Transverse colon (tissue), 3 donors: ENCODE results near the gene XPA.

Experiments used
- POLR2A ChIP-seq: fragments of 450-650 bp; IDR thresholded peaks from one replicate; pipeline ENCODE4 v1.6.1; 2016; ENCODE audit warnings: antibody characterized with exemption, mild to moderate bottlenecking, moderate library complexity
- TF ChIP-seq, protein P1 (sequence below), 5 experiments: fragments of 200-600 bp in 3 of 5; fragments of 450-650 bp in 2 of 5; sonication (generic) in 3 of 5; IDR thresholded peaks; 1 replicate in 2 of 5; 2 replicates in 3 of 5; pipeline ENCODE4 v1.5.1; 2016 to 2017; ENCODE audit warnings: antibody characterized with exemption in 5 of 5, inconsistent platforms in 3 of 5, mild to moderate bottlenecking in 2 of 5, moderate library complexity in 1 of 5

DNA sequence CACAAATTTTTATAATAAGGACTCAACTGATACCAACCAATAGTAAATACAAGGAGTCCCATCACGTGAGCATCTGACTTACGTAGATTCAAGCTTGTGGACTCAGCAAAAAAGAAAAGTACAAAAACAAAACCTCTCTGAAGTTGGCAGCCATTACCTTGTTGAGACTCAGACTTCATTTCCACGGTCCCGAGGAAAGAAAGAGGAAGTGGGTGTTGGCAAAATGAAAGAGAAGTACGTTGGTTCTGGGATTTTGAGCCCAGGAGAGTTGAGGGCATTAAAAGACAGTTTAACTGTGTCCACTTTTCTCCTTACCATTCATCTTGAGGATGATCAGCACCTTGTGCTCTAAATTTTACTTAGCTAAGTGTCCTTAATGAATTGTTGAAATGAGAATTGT, 36.8 kb downstream of the XPA start:
- TF ChIP-seq, protein P1, sequence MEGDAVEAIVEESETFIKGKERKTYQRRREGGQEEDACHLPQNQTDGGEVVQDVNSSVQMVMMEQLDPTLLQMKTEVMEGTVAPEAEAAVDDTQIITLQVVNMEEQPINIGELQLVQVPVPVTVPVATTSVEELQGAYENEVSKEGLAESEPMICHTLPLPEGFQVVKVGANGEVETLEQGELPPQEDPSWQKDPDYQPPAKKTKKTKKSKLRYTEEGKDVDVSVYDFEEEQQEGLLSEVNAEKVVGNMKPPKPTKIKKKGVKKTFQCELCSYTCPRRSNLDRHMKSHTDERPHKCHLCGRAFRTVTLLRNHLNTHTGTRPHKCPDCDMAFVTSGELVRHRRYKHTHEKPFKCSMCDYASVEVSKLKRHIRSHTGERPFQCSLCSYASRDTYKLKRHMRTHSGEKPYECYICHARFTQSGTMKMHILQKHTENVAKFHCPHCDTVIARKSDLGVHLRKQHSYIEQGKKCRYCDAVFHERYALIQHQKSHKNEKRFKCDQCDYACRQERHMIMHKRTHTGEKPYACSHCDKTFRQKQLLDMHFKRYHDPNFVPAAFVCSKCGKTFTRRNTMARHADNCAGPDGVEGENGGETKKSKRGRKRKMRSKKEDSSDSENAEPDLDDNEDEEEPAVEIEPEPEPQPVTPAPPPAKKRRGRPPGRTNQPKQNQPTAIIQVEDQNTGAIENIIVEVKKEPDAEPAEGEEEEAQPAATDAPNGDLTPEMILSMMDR (IDR thresholded peaks at IDR 0.05): no peak
- TF ChIP-seq POLR2A: no peak
